GM12875 (cell line): Measurements from ENCODE around the gene POPDC3.

Experiments used
- H3K4me3 ChIP-seq: one replicate; pipeline ENCODE4 v1.5.1; 2011; ENCODE audit warnings: low read depth, low read length, control low read depth
- TF ChIP-seq, protein P1 (sequence below): IDR thresholded peaks from 2 replicates; pipeline ENCODE4 v1.5.1; 2011; ENCODE audit warnings: low read depth, mild to moderate bottlenecking, control low read depth, inconsistent platforms, low read length, moderate library complexity, borderline replicate concordance; ENCODE audit not compliant: insufficient read depth

Gene POPDC3

DNA sequence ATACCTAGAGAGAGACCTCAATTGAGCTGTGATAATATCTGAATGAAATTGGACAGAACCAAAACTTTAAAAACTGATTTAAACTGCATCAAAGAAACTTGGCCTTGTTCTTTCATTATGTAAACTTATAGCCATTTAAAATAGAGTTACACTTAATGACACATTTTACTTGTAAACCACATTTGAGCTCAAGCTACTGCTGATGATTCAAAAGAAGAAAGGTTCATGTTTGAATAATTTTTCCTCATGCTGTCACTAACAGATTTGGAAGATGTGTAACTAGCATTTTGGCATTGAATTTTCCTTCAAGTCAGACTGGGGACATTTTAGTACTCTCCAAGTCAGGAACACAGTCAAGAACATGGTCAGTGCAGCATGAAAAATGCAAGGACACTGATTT is 26.9 kb downstream of the POPDC3 start:
- TF ChIP-seq, protein P1, sequence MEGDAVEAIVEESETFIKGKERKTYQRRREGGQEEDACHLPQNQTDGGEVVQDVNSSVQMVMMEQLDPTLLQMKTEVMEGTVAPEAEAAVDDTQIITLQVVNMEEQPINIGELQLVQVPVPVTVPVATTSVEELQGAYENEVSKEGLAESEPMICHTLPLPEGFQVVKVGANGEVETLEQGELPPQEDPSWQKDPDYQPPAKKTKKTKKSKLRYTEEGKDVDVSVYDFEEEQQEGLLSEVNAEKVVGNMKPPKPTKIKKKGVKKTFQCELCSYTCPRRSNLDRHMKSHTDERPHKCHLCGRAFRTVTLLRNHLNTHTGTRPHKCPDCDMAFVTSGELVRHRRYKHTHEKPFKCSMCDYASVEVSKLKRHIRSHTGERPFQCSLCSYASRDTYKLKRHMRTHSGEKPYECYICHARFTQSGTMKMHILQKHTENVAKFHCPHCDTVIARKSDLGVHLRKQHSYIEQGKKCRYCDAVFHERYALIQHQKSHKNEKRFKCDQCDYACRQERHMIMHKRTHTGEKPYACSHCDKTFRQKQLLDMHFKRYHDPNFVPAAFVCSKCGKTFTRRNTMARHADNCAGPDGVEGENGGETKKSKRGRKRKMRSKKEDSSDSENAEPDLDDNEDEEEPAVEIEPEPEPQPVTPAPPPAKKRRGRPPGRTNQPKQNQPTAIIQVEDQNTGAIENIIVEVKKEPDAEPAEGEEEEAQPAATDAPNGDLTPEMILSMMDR = no peak
- H3K4me3 ChIP-seq = no peak overlapping the region

DNA sequence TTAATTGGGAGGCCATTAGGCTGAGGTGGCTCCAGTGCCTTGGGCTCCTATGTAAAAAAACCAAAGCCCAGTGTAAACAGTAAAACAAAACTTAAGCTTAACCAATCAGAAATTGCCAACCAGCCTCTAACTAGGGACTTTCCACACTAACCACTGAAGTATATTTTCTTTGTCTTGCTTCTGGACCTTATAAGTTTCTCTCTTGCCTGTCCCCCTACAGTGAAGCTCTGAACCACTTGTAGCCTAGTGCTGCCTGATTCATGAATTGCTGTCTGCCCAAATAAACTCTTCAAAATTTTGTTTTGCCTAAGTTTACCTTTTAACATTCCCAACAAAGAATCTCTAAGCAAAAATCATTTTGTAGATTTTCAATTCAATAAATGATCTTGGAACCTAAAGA is 28.2 kb downstream of the POPDC3 start:
- H3K4me3 ChIP-seq = no peak overlapping the region
- TF ChIP-seq, protein P1 = no peak

DNA sequence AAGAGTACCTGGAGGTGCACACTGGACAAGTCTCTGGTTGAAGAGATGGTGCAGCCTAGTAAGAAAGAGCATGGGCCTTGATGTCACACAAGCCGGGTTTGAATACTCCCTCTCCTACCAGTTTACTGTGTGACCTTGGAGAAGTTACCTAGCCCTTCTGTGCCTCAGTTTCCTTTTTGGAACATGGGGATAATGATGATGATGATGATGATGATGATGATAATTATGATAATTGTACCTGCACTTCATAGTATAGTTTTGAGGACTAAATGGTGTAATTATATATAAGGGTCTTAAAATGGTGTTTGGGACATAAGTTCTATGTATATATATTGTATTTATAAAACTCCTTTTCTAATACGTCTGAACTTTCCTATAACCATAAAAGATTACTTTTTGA is 41.7 kb downstream of the POPDC3 start:
- TF ChIP-seq, protein P1 = no peak
- no peak overlapping the region for H3K4me3 ChIP-seq

DNA sequence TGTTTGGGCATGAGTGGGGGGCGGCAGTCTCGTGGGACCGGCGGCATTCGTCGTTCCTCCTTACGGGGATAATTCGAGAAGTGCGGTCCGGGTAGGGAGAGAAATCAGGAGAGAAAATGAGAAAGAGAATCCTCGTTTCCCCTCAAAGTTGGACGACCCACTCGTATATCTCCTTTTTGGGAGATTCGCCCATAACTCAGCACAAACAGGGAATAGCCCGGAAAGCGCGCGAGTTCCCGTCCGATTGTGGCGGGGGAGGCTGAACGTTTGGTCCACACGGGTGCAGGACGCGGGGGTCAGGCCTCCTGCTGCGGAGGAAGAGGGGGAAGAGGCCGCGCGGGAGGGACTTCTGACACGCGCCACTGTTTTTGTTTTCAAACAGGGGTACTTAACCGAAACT is 42.4 kb downstream of the POPDC3 start:
- TF ChIP-seq, protein P1 = no peak
- H3K4me3 ChIP-seq = no peak overlapping the region

DNA sequence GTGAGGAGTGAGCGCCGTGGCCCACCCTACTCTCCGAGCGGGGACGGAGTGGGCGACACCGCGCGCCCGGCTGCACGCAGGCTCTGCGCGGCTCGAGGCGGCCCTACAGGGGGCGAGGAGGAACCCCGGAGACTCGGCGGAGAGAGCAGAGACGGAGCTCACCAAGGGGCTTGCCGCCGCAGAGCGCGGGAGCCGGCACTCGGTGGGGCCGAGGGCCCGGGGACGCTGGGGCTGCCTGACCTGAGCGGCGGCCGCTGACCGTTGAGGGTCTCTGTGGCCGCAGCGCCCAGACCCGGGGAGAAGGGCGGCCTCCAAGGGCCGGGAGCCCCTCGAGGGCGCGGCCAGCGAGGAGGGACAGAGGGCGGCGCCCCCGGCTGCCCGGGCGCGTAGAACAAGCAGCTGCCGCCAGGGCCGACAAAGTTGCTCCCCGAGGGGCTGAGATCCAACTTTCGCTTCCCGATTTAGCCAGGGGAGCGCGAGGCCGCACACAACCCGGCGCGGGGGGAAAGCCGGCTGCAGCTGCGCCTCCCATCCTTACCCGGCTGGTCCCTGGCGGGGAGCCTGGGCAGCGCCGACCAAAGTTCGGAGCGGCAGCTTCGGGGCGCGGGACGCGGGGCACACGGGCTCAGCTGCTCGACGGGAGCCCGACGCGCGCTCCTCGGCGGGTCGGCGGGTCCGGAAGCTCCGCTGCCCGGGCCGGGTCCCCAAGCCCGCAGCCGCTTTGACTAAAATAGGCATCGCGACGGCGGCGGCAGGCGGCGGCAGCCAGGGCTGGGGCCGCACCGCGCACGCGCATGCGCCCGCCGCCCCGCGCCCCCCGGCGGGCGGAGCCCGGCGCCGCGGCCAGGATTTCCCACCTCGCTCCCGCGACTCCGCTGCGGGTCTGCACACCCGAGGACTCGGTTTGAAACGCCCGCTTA is 43.1 kb downstream of the POPDC3 start:
- TF ChIP-seq, protein P1 = no peak
- H3K4me3 ChIP-seq = peak overlapping the region; percentile 14

DNA sequence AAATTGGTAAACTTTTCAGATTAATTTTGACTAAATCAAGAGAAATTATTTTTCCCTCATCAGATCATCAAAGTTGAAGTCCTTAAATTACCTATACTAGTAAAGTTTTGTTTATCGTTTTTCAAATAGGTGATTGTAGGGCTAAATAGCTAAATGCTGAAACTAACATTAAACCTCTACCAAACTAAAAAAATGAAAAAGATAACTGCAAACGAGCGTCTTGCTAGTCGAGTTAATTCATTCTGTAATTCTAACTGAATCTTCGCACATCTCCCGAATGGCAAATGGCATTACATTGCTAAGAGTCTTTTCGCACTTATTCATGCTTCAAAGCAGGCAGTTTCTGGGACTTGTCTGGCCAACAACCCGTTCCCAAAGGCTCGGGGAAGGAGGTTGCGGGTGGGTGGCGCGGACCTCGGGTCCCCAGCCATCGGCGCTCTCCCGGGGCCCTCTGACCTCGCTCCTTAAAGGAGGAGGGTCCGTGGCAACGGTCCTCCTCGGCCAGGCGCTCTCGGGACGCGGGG is 43.8 kb downstream of the POPDC3 start:
- TF ChIP-seq, protein P1 = no peak
- no peak overlapping the region for H3K4me3 ChIP-seq

DNA sequence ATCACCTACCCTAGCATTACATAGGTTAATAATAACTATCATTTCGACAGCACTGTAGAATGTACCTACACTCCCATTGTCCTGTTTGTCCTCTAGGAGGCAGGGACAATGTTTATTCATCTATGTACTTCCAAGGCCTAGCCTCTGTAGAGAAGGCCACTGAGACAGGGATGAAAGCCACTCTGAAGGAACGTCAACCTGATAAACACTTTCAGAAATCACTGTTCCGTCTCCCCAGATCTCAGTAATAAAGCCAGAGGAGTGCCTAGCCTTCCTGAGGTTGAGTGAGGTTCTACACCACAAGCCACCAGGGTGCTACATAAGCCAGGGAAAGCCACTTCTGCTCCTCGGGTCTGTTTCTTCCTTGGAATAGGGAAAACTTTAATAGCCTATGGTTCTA is 44.8 kb downstream of the POPDC3 start:
- TF ChIP-seq, protein P1 = no peak
- no peak overlapping the region for H3K4me3 ChIP-seq
